GM18505 (cell line): ENCODE data around the gene DNAH7.
A peak's percentile ranks its signal among the peaks of the same experiment; 100 is the strongest.
"Not testable (repeated sequence)": the region's sequence is repeated elsewhere in the genome, so short reads cannot be mapped to it uniquely, and the experiment has no call there.

Source experiments
- ATAC-seq: cut with Tn5 transposase; IDR thresholded peaks from one replicate; pipeline ENCODE4 v1.9.1; 2021; ENCODE audit not compliant: unreplicated experiment
- POLR2A ChIP-seq: IDR thresholded peaks from 4 replicates; pipeline ENCODE4 v1.6.1; 2011; ENCODE audit warnings: borderline replicate concordance; ENCODE audit not compliant: insufficient read depth, insufficient read length; ENCODE audit errors: extremely low read depth

DNAH7 gene

GRCh38 chr2:196096982-196097745 is 28.5 kb upstream of the DNAH7 start:
- TF ChIP-seq POLR2A = no peak
- ATAC-seq = no peak

GRCh38 chr2:196096264-196096663 is 27.6 kb upstream of the DNAH7 start:
- ATAC-seq = no peak
- TF ChIP-seq POLR2A = no peak

GRCh38 chr2:196089448-196089847 is 20.8 kb upstream of the DNAH7 start:
- not testable (repeated sequence) for ATAC-seq

- no peak for TF ChIP-seq POLR2A
- ATAC-seq = no peak
Observed at GRCh38 chr2:196088203-196088602, 19.6 kb upstream of the DNAH7 start.

GRCh38 chr2:196086517-196087368 is 18.1 kb upstream of the DNAH7 start:
- ATAC-seq = peak; percentile 55
- TF ChIP-seq POLR2A = no peak

GRCh38 chr2:196083601-196084000 is 15.0 kb upstream of the DNAH7 start:
- ATAC-seq = no peak
- no peak for TF ChIP-seq POLR2A

GRCh38 chr2:196080526-196080925 is 11.9 kb upstream of the DNAH7 start:
- TF ChIP-seq POLR2A = no peak
- ATAC-seq = no peak

GRCh38 chr2:196079052-196079451 is 10.4 kb upstream of the DNAH7 start:
- TF ChIP-seq POLR2A = no peak
- no peak for ATAC-seq

GRCh38 chr2:196077821-196078220 is 9.2 kb upstream of the DNAH7 start:
- no peak for ATAC-seq

GRCh38 chr2:196076778-196077568 is 8.3 kb upstream of the DNAH7 start:
- no peak for ATAC-seq
- TF ChIP-seq POLR2A = no peak

More at GRCh38 chr2:196077821-196078220, 9.2 kb upstream of the DNAH7 start:
- no peak for TF ChIP-seq POLR2A

GRCh38 chr2:196075196-196075595 is 6.6 kb upstream of the DNAH7 start:
- no peak for TF ChIP-seq POLR2A
- ATAC-seq = no peak

- ATAC-seq = no peak
- no peak for TF ChIP-seq POLR2A
Observed at GRCh38 chr2:196074631-196075030, 6.0 kb upstream of the DNAH7 start.

- ATAC-seq = no peak
- TF ChIP-seq POLR2A = no peak
Observed at GRCh38 chr2:196073521-196073920, 4.9 kb upstream of the DNAH7 start.
